GM08714 (cell line): Measurements from ENCODE around the gene SPTSSA.
"Not testable (repeated sequence)": the region's sequence is repeated elsewhere in the genome, so short reads cannot be mapped to it uniquely, and the experiment has no call there.

Experiments
- H3K4me3 ChIP-seq: fragments of 200-500 bp; sonication (Bioruptor generic); 2 replicates; pipeline ENCODE4 v1.5.1; 2014; ENCODE audit warnings: mild to moderate bottlenecking, low read length, inconsistent platforms
- ZNF274 ChIP-seq: IDR thresholded peaks from 2 replicates; pipeline ENCODE4 v1.6.1; 2012; ENCODE audit warnings: mild to moderate bottlenecking, low read depth, low read length

Gene SPTSSA

GRCh38 chr14:34462132-34462893, at the start of gene SPTSSA:
TSS of gene SPTSSA (minus strand) at chr14:34462240. CDS start at chr14:34462207, 33 bp downstream.
- peak within 1 kb of the TSS; percentile 89 for H3K4me3 ChIP-seq
- no peak for TF ChIP-seq ZNF274

GRCh38 chr14:34507884-34508283, 45.8 kb upstream of the SPTSSA start:
- TF ChIP-seq ZNF274: no peak
- no peak overlapping the region for H3K4me3 ChIP-seq

- no peak overlapping the region for H3K4me3 ChIP-seq
- TF ChIP-seq ZNF274: no peak
Measured at GRCh38 chr14:34507459-34507858, 45.4 kb upstream of the SPTSSA start.

- H3K4me3 ChIP-seq: not testable (repeated sequence)
Measured at GRCh38 chr14:34505124-34505491, 43.1 kb upstream of the SPTSSA start.

GRCh38 chr14:34504027-34504426, 42.0 kb upstream of the SPTSSA start:
- H3K4me3 ChIP-seq: not testable (repeated sequence)

GRCh38 chr14:34502545-34503225, 40.6 kb upstream of the SPTSSA start:
- no peak overlapping the region for H3K4me3 ChIP-seq
- TF ChIP-seq ZNF274: no peak

- TF ChIP-seq ZNF274: no peak
- no peak overlapping the region for H3K4me3 ChIP-seq
Measured at GRCh38 chr14:34502001-34502400, 40.0 kb upstream of the SPTSSA start.

GRCh38 chr14:34501004-34501580, 39.1 kb upstream of the SPTSSA start:
- no peak overlapping the region for H3K4me3 ChIP-seq
- TF ChIP-seq ZNF274: no peak

GRCh38 chr14:34498684-34499412, 36.8 kb upstream of the SPTSSA start:
- TF ChIP-seq ZNF274: no peak
- no peak overlapping the region for H3K4me3 ChIP-seq

- no peak overlapping the region for H3K4me3 ChIP-seq
- TF ChIP-seq ZNF274: no peak
Measured at GRCh38 chr14:34496679-34497513, 34.9 kb upstream of the SPTSSA start.

GRCh38 chr14:34496007-34496678, 34.1 kb upstream of the SPTSSA start:
- TF ChIP-seq ZNF274: no peak
- H3K4me3 ChIP-seq: no peak overlapping the region

GRCh38 chr14:34489324-34489723, 27.3 kb upstream of the SPTSSA start:
- no peak overlapping the region for H3K4me3 ChIP-seq
- no peak for TF ChIP-seq ZNF274

GRCh38 chr14:34488528-34488927, 26.5 kb upstream of the SPTSSA start:
- no peak overlapping the region for H3K4me3 ChIP-seq
- no peak for TF ChIP-seq ZNF274
